Measurements from ENCODE around the gene SMAD2.

The SMAD2 gene

GRCh38 chr18:47932190-47932589 is 1.7 kb upstream of the SMAD2 start:
- no peak for DNase-seq (ENCODE audit: low spot score)

GRCh38 chr18:47931718-47932103 is 1.3 kb upstream of the SMAD2 start:
- peak; percentile 40 for DNase-seq (ENCODE audit: low spot score)

GRCh38 chr18:47930931-47931717 is 665 bp upstream of the SMAD2 start:
- DNase-seq (ENCODE audit: low spot score): peak; percentile 95

- no peak for DNase-seq (ENCODE audit: low spot score)
These were observed 719 bp downstream of the SMAD2 start for GRCh38 chr18:47929681-47930198.

- peak; percentile 51 for DNase-seq (ENCODE audit: low spot score)
These were observed 2.0 kb downstream of the SMAD2 start for GRCh38 chr18:47928466-47928865.

GRCh38 chr18:47926101-47926850 is 4.2 kb downstream of the SMAD2 start:
- no peak for DNase-seq (ENCODE audit: low spot score)

- no peak for DNase-seq (ENCODE audit: low spot score)
These were observed 10.5 kb downstream of the SMAD2 start for GRCh38 chr18:47919916-47920315.

- DNase-seq (ENCODE audit: low spot score): no peak
These were observed 12.4 kb downstream of the SMAD2 start for GRCh38 chr18:47917923-47918610.

- no peak for DNase-seq (ENCODE audit: low spot score)
These were observed 14.5 kb downstream of the SMAD2 start for GRCh38 chr18:47915930-47916329.

- no peak for DNase-seq (ENCODE audit: low spot score)
These were observed 15.2 kb downstream of the SMAD2 start for GRCh38 chr18:47915229-47915628.

GRCh38 chr18:47912794-47913585 is 17.5 kb downstream of the SMAD2 start:
- no peak for DNase-seq (ENCODE audit: low spot score)

- no peak for DNase-seq (ENCODE audit: low spot score)
These were observed 18.1 kb downstream of the SMAD2 start for GRCh38 chr18:47912343-47912742.

- no peak for DNase-seq (ENCODE audit: low spot score)
These were observed 18.6 kb downstream of the SMAD2 start for GRCh38 chr18:47911877-47912276.

- DNase-seq (ENCODE audit: low spot score): no peak
These were observed 21.0 kb downstream of the SMAD2 start for GRCh38 chr18:47909484-47909883.

GRCh38 chr18:47908592-47908991 is 21.9 kb downstream of the SMAD2 start:
- DNase-seq (ENCODE audit: low spot score): no peak

GRCh38 chr18:47906408-47906807 is 24.1 kb downstream of the SMAD2 start:
- DNase-seq (ENCODE audit: low spot score): no peak

- no peak for DNase-seq (ENCODE audit: low spot score)
These were observed 26.6 kb downstream of the SMAD2 start for GRCh38 chr18:47903809-47904208.

GRCh38 chr18:47901624-47902362 is 28.7 kb downstream of the SMAD2 start:
- peak; percentile 22 for DNase-seq (ENCODE audit: low spot score)

- no peak for DNase-seq (ENCODE audit: low spot score)
These were observed 31.2 kb downstream of the SMAD2 start for GRCh38 chr18:47899107-47899840.

- no peak for DNase-seq (ENCODE audit: low spot score)
These were observed 31.8 kb downstream of the SMAD2 start for GRCh38 chr18:47898696-47899095.
